ENCODE results near the gene TIMM17A.
"Not testable (repeated sequence)": the region's sequence is repeated elsewhere in the genome, so short reads cannot be mapped to it uniquely, and the experiment has no call there.

TIMM17A gene

GRCh38 chr1:201955009-201955728 is at the start of gene TIMM17A:
TSS of gene TIMM17A (plus strand) at chr1:201955503. CDS start at chr1:201955527, 24 bp downstream.
- DNase-seq = peak; percentile 87

DNA sequence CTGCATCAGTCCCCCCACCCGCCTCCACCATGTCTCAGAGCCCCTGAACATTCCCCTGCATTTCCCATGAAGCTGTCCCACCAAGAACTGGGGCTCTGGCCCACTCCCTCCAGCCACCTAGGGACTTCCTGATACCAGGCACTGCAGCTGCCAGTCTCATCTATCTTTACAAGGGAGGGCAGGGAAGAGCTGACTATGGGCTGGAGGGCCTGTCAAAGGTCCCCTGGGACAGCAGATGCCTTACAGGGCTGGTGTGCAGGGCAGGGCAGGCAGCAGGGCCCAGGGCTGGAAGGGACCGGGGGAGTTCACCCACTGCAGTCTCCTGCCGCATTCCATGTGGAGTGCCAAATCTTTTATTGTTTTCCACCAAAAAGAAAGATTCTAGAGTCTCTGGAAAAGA is 49.0 kb upstream of the TIMM17A start:
- no peak for DNase-seq

GRCh38 chr1:201907621-201908020 is 47.7 kb upstream of the TIMM17A start:
- DNase-seq = no peak

DNA sequence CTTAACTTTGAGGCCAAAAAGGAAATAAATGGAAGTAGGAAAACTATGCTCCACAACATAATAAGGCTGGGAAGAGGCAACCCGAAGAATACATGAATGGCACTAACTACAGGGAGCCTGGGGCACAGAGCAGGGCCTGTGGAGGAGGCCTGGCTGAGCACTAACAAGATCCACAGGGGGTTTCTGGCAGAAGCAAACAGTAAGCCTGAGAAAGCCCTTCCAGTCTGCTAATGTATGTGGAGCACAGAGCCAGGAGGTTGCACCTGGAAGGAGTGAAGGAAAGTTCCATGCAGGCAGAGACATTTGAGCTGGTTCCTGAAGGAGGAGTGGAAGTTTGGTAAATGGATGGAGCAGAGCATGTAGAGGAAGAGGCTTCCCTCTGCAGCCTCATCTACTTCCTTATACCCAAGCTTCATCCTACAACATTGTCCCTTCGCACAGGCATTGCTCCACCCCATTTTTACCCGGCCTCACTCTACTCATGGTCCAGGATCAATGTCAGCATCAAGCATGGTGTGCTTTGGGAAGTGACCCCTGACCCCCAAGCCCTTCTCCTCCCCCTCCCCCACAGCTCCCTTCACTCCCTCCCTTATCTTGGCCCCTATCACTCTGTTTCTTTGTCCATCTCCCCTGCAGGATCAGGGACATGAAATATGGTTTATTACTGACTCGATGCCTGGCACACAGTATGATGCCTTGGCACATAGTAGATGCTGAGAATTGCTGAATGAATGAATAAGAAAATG is 43.3 kb upstream of the TIMM17A start:
- no peak for DNase-seq

GRCh38 chr1:201912832-201913231 is 42.5 kb upstream of the TIMM17A start:
- DNase-seq = no peak

DNA sequence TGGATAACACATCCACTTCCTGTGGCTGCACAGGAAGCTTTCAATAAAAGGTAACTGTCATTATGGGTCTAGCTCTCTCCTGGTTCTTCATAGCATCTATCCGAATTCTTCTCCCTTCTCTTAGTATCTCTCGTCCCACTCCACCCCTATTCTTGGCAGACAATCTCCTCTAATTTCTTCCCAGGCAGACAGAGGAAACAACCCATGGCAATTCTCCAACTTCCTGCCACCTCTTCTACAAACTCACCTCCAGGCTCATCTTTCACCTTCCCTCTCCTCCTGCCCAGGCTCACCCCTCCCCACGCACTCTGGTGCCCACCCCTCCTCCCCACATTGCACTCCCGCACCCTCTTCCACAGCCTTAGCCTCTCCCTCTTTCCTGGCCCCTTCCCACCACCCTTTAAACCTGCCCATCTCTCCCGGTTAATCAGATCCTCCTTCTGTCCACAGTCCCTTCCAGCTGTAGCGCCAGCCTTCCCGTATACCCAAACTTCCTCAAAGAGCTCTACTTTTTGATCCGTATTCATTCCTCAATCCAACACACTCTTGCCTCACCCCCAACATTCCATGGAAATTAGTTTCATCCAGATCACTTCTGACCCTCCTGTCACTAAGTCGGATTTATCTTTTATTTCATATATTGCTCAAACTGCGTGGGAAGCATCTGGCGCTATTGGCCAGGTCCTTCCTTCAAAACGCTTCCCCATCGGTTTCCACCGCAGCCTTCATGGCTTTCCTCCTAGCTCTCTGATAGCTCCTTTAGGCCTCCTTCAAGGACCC is 40.7 kb upstream of the TIMM17A start:
- no peak for DNase-seq

DNA sequence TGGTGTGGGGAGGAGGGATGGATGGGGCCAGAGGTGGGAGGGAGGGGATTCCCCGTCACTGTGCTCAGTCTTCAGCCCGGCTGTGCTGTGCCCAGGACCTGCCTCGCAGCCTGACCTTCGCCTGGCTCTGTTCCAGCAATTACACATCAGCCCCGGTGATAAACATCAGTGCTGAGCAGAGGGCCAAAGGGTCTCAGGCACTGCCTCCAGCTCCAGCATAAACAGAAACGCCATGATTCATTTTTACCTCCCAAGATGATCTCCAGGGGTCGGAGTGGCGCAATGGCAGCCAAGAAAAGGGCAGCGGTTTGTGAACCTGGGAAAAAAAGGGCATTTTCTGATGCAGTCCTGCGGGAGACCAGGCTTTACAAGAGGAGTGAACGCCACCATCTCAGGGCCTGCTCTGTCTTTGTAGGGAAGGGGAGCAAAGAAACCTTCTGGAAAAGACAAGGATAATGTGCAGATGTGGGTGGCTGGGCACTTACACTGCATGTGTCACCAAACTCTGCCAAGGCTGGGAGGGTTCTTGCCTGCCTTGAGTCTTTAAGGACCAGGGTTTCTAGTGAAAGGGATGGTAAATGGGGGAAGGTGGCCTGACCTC is 38.6 kb upstream of the TIMM17A start:
- no peak for DNase-seq

DNA sequence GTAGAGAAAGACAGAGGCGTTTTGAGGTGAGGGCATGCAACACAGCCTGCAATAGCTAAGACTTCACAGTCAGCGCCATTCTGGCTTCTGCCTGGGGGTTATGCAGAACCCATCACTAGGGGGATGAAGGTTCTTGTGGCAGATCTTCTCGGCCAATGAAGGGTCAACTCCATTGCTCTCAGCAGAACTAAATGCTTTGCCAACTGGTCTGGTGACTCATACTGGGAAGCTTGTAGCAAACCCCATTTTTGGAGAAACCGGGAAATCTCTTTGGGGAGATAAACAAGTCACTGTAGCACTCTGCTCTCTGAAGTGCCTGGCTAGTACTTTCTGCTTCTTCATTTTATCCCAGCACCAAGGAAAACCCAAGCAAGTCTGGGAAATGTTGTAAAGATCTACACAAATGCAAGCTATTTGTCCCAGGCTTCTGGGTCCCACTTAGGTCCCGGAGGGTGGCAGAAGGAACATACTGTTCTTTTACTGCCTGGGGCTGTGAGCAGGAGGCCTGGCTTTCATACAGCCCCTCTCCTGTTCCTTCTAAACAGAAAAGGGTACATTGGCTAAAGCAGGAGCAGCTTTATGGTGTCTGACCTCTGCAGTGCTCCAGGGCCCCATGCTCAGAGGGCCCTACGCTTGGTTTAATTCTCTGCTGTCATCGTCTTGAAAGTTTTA is 37.8 kb upstream of the TIMM17A start:
- DNase-seq = no peak

DNA sequence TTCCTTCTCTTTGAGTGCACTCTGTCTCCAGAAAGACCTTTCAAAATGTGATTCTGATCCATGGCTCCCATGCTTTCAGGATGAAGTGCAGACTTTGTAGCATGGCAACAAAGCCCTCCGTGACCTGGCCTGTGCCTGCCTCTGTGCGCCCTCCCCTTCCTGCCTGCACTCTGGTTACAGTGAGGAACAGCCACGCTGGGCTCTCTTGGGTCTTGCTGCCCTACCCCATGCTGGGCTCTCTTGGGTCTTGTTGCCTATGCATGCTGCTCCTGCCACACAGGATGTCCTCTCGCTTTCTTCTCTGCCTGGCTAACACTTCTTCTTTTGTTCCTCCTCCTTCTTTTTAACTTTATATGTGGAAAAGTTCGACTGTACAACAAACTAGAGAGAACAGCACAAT is 37.0 kb upstream of the TIMM17A start:
- DNase-seq = no peak

DNA sequence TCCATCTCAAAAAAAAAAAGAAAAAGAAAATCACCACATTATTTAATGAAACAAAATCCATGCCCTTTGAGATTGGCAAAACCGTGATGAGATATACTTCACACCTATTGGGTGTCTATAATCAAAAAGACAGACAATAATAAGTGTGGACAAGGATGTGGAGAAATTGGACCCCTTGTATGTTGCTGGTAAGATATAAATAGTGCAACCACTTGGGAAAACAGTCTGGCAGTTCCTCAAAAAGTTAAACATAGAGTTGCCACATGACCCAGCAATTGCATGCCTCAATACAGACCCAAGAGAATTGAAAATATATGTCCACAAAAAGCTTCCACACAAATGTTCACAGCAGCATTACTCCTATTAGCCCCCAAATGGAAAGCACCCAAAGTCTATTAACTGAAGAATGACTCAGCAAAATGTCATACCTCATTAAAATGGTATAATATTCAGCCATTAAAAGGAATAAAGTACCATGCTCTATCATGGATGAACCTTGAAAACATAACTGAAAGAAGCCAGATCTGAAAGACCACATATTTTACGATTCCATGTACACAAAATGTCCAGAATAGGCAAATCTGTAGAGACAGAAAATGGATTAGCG is 33.2 kb upstream of the TIMM17A start:
- DNase-seq = no peak

DNA sequence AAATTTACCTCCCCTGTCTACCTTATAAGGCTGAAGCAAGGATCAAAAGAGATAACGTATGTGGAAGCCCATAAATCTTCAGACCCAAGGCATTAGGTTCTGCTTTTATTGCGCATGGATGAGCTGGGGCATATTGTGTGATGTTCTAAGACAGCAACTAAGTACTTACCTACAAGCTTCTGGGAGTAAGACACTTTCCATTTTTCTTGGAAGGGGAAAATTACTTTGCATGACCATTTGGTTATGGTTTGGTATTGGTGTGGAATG is 30.1 kb upstream of the TIMM17A start:
- DNase-seq = no peak

- no peak for DNase-seq
Measured at GRCh38 chr1:201925981-201926645, 29.2 kb upstream of the TIMM17A start.

- DNase-seq = no peak
Measured at GRCh38 chr1:201928266-201928665, 27.0 kb upstream of the TIMM17A start.

- DNase-seq = no peak
Measured at GRCh38 chr1:201930137-201930536, 25.2 kb upstream of the TIMM17A start.

DNA sequence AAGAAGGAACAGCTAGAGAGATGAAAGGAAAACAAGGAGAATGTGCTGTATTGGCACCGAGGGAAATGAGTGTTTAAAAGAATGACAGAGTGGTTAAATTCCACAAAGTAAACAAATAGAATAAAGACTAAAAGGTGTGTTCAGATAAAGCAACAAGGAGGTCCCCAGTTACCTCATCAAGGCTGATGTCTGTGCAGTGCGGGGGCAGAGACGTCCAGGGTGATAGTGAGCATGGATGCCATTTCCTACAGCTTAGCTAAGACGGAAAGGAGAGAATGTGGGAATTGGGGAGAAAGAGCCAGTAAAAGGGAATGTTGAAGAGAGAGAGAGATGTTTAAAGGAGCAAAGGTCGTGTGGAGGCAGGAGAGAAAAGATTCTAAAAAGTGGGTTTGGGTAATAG is 24.5 kb upstream of the TIMM17A start:
- no peak for DNase-seq

- no peak for DNase-seq
Measured at GRCh38 chr1:201933840-201934430, 21.4 kb upstream of the TIMM17A start.

- DNase-seq = no peak
Measured at GRCh38 chr1:201937624-201938213, 17.6 kb upstream of the TIMM17A start.

- no peak for DNase-seq
Measured at GRCh38 chr1:201938440-201939035, 16.8 kb upstream of the TIMM17A start.

DNA sequence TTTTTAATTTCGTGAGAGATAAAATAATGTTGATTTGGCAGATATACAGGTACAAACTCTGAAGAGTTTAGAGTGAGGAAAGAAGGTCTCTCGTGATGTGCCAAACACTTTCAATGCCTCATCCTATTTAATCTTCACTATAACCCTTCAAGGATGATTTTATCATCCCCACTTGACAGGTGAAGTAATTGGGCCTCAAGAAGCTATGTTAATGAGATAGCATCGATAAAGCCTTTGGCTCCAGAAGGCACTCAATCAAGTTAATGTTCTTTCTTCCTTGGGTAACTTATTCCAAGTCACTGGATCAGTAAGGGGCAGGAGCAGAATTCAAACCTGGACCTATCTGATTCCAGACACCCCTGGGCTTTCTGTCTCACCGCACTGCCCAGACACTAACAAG is 16.2 kb upstream of the TIMM17A start:
- no peak for DNase-seq

- no peak for DNase-seq
Measured at GRCh38 chr1:201939574-201939973, 15.7 kb upstream of the TIMM17A start.

DNA sequence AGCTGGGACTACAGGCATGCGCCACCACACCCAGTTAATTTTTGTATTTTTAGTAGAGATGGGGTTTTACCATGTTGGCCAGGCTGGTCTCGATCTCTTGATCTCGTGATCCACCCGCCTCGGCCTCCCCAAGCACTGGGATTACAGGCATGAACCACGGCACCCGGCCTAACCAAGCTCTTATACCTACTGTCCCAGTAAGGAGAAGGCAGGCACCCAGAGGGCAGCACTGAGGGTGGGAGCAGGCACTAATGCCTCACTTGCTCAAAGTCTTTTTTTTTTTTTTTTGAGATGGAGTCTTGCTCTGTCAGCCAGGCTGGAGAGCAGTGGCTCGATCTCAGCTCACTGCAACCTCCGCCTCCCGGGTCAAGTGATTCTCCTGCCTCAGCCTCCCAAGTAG is 15.0 kb upstream of the TIMM17A start:
- DNase-seq = not testable (repeated sequence)
